Cardiac fibroblast (primary cell): ENCODE results near the gene CLDN22.
A peak's percentile ranks its signal among the peaks of the same experiment; 100 is the strongest.

Experiments
- DNase-seq, 2 donors: peaks; one replicate each; pipeline versions ENCODE4 v3.0.0 to v3.0.0-alpha.2; 2010; ENCODE audit warnings: low read depth in 2 of 2
- H3K4me3 ChIP-seq, 2 donors: replicated peaks in 1 of 2; 1 replicate in 1 of 2; 2 replicates in 1 of 2; pipeline ENCODE4 v1.5.1; 2011; ENCODE audit warnings: low read depth in 2 of 2, low read length in 2 of 2, mild to moderate bottlenecking in 2 of 2, moderate library complexity in 1 of 2
- TF ChIP-seq, protein P1 (sequence below): IDR thresholded peaks from one replicate; pipeline ENCODE4 v1.5.1; 2011; ENCODE audit warnings: low read depth, mild to moderate bottlenecking, low read length, inconsistent platforms

CLDN22 gene

GRCh38 chr4:183347566-183347965, 27.5 kb upstream of the CLDN22 start:
- H3K4me3 ChIP-seq, result no peak overlapping the region
- TF ChIP-seq, protein P1, sequence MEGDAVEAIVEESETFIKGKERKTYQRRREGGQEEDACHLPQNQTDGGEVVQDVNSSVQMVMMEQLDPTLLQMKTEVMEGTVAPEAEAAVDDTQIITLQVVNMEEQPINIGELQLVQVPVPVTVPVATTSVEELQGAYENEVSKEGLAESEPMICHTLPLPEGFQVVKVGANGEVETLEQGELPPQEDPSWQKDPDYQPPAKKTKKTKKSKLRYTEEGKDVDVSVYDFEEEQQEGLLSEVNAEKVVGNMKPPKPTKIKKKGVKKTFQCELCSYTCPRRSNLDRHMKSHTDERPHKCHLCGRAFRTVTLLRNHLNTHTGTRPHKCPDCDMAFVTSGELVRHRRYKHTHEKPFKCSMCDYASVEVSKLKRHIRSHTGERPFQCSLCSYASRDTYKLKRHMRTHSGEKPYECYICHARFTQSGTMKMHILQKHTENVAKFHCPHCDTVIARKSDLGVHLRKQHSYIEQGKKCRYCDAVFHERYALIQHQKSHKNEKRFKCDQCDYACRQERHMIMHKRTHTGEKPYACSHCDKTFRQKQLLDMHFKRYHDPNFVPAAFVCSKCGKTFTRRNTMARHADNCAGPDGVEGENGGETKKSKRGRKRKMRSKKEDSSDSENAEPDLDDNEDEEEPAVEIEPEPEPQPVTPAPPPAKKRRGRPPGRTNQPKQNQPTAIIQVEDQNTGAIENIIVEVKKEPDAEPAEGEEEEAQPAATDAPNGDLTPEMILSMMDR, result no peak
- peak; percentile 45 to 53 for DNase-seq

GRCh38 chr4:183347146-183347545, 27.1 kb upstream of the CLDN22 start:
- no peak overlapping the region for H3K4me3 ChIP-seq
- TF ChIP-seq, protein P1, result no peak
- DNase-seq, result no peak

GRCh38 chr4:183345261-183345660, 25.2 kb upstream of the CLDN22 start:
- DNase-seq, result no peak
- no peak overlapping the region for H3K4me3 ChIP-seq
- TF ChIP-seq, protein P1, result no peak

DNA sequence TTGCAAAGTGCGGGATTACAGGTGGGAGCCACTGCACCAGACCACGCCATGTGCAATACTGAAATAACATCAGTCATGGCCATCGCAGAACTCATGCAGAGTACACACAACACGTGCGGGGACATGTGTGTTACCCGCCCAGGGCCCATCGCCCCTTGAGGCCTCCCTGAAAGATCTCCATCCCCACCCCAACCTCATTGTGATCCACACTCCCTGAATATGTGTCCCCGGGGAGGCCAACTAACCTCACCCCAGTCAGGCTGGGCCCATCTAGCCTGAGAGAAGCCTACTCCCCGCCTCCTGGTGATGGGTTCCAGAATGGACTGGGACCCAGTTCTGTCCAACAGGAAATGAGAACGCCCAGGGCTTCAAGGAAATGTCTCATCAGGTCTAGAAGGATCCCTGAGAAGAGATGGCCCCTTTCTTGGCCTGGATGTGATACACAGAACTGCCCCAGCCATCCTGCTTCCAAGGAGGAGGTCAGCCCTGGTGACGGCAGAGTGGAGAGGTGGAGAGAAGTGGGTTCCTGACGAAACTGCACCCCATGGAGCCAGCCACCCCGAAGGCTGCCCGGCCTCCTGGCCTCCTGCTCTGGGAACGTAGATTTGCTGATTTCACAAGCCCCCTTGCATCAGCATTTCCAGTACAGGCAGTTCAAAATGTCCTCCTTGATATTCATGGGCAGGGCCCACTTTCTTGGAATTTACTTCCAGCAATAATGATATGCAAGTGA, 24.6 kb upstream of the CLDN22 start:
- H3K4me3 ChIP-seq, result no peak overlapping the region
- TF ChIP-seq, protein P1, result no peak
- DNase-seq, result no peak

- TF ChIP-seq, protein P1, result no peak
- DNase-seq, result no peak
- no peak overlapping the region for H3K4me3 ChIP-seq
Observed at GRCh38 chr4:183343730-183344129, 23.7 kb upstream of the CLDN22 start.

DNA sequence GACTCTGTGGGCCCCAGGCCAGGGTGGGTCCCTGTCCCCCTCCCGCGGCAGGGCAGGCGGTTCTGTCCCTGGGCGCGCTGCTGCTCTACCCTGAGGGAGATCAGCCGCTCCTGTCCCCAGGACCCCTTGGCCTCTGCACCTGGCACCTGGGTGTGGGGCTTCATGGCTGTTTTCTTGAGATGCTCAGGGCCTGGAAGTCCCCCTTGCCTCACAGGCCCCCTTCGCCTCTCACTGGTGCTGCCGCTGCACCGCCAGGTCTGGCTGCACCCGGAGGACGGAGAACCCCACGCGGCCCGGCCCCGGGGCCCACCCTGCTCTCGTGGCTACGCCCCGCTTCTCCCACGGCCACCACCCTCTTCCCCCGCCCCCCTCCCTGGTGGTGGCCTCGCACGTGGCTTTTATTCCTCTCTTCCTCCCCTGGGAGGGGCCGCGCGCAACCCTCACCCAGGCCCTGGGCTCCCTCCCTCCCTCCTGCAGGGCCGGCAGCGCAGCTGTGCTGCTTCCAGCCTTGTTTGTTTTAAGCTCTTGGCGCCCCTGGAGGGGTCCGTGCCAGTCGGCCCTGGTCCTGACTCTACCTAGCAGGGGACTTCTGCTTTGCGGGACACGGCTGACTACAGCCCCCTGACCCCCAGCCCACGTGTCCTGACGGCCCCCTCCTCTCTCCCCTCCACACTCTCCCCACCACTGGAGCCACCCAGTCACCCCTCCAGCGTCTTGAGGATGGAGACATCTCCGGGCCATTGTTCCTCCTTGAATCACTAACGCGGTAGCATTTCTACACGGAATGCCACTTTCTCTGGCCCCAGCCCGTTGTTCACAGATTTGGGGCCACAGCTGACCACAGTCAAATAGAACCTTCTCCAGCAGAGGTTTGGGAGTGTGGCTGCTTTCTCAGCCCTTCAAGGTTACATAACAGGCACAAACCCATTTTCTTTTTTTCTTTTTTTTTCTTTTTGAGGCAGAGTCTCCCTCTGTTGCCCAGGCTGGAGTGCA, 22.8 kb upstream of the CLDN22 start:
- no peak overlapping the region for H3K4me3 ChIP-seq
- no peak for DNase-seq

More for the DNA sequence above, 22.8 kb upstream of the CLDN22 start:
- TF ChIP-seq, protein P1, result no peak
